ENCODE data around the gene PRKCH.

Gene PRKCH

GRCh38 chr14:61532123-61532505 is 210.7 kb downstream of the PRKCH start:
- no peak for DNase-seq (ENCODE audit: low read depth)

GRCh38 chr14:61532763-61533162 is 211.4 kb downstream of the PRKCH start:
- DNase-seq (ENCODE audit: low read depth): no peak

- DNase-seq (ENCODE audit: low read depth): no peak
These were observed 212.3 kb downstream of the PRKCH start for GRCh38 chr14:61533513-61534255.

GRCh38 chr14:61535032-61535431 is 213.7 kb downstream of the PRKCH start:
- no peak for DNase-seq (ENCODE audit: low read depth)

GRCh38 chr14:61535458-61535857 is 214.1 kb downstream of the PRKCH start:
- no peak for DNase-seq (ENCODE audit: low read depth)

- DNase-seq (ENCODE audit: low read depth): no peak
These were observed 215.5 kb downstream of the PRKCH start for GRCh38 chr14:61536661-61537562.

GRCh38 chr14:61537563-61538463 is 216.4 kb downstream of the PRKCH start:
- DNase-seq (ENCODE audit: low read depth): no peak

GRCh38 chr14:61538464-61539022 is 217.2 kb downstream of the PRKCH start:
- no peak for DNase-seq (ENCODE audit: low read depth)

- DNase-seq (ENCODE audit: low read depth): no peak
These were observed 218.3 kb downstream of the PRKCH start for GRCh38 chr14:61539631-61540030.

GRCh38 chr14:61540931-61541330 is 219.6 kb downstream of the PRKCH start:
- no peak for DNase-seq (ENCODE audit: low read depth)

- DNase-seq (ENCODE audit: low read depth): no peak
These were observed 221.7 kb downstream of the PRKCH start for GRCh38 chr14:61542848-61543790.

GRCh38 chr14:61543946-61544345 is 222.6 kb downstream of the PRKCH start:
- DNase-seq (ENCODE audit: low read depth): no peak

GRCh38 chr14:61544448-61545330 is 223.3 kb downstream of the PRKCH start:
- DNase-seq (ENCODE audit: low read depth): no peak

GRCh38 chr14:61545726-61546455 is 224.5 kb downstream of the PRKCH start:
- DNase-seq (ENCODE audit: low read depth): no peak

GRCh38 chr14:61547186-61548069 is 226.0 kb downstream of the PRKCH start:
- DNase-seq (ENCODE audit: low read depth): peak; percentile 63

GRCh38 chr14:61549425-61549824 is 228.0 kb downstream of the PRKCH start:
- DNase-seq (ENCODE audit: low read depth): peak; percentile 62

GRCh38 chr14:61551384-61551783 is 230.0 kb downstream of the PRKCH start:
- DNase-seq (ENCODE audit: low read depth): no peak

- no peak for DNase-seq (ENCODE audit: low read depth)
These were observed 230.9 kb downstream of the PRKCH start for GRCh38 chr14:61552241-61552640.
